PC-9 (cell line): ENCODE results near the gene FTHL17. TPM values are rescaled to one million over a fixed set of nuclear protein-coding genes. Genes with fewer than 3 reads are reported as not detected.

Experiments
- BruUV-seq: library from RNA; stranded (reverse); fragments of 400-500 nt; replicated peaks from 2 replicates; lab custom pipeline; 2021; lab: Mats Ljungman, UMichigan
- CTCF ChIA-PET: fragments of 300-600 bp; sonication (Branson Sonifier 250); formaldehyde crosslinking; loops from one replicate; lab custom pipeline; 2022; ENCODE audit warnings: antibody characterized with exemption; lab: Charles Lee
- POLR2A ChIA-PET: fragments of 300-600 bp; sonication (Branson Sonifier 250); formaldehyde crosslinking; loops from one replicate; lab custom pipeline; 2022; ENCODE audit warnings: antibody characterized with exemption; ENCODE audit not compliant: unreplicated experiment; lab: Charles Lee
- DNase-seq, 2 experiments: peaks; one replicate each; pipeline versions ENCODE4 v3.0.0 to v3.0.0-alpha.2; 2015 to 2022; ENCODE audit warnings: mixed read lengths in 1 of 2
- H2AFZ ChIP-seq: fragments of 200-600 bp; sonication (generic); 2 replicates; pipeline ENCODE4 v1.8.1; 2017; ENCODE audit warnings: antibody characterized with exemption
- H3F3A ChIP-seq: fragments of 200-600 bp; sonication (generic); 2 replicates; pipeline ENCODE4 v1.8.1; 2017; ENCODE audit warnings: antibody characterized with exemption, mild to moderate bottlenecking, low read depth; ENCODE audit not compliant: insufficient read depth
- H3K27ac ChIP-seq: fragments of 200-600 bp; sonication (generic); 2 replicates; pipeline ENCODE4 v1.6.1; 2016; ENCODE audit warnings: mixed run types
- H3K27me3 ChIP-seq: fragments of 200-600 bp; sonication (generic); 2 replicates; pipeline ENCODE4 v1.6.1; 2016; ENCODE audit warnings: low read depth, mixed run types; ENCODE audit not compliant: insufficient read depth
- H3K36me3 ChIP-seq: fragments of 200-600 bp; sonication (generic); 2 replicates; pipeline ENCODE4 v1.6.1; 2016; ENCODE audit warnings: low read depth, mixed run types
- H3K4me1 ChIP-seq: fragments of 200-600 bp; sonication (generic); replicated peaks from 2 replicates; pipeline ENCODE4 v1.6.1; 2016; ENCODE audit warnings: mixed run types; ENCODE audit not compliant: insufficient read depth
- H3K4me2 ChIP-seq: fragments of 200-600 bp; sonication (generic); 2 replicates; pipeline ENCODE4 v1.6.1; 2017; ENCODE audit warnings: mixed run types
- H3K4me3 ChIP-seq: fragments of 200-600 bp; sonication (generic); 2 replicates; pipeline ENCODE4 v1.6.1; 2016; ENCODE audit warnings: mixed run types
- H3K79me2 ChIP-seq: fragments of 200-600 bp; sonication (generic); 2 replicates; pipeline ENCODE4 v1.6.1; 2017; ENCODE audit warnings: low read depth, mixed run types
- H3K9me2 ChIP-seq: fragments of 200-600 bp; sonication (generic); 2 replicates; pipeline ENCODE4 v1.8.1; 2017; ENCODE audit warnings: mild to moderate bottlenecking; ENCODE audit not compliant: insufficient read depth
- H3K9me3 ChIP-seq: fragments of 200-600 bp; sonication (generic); 2 replicates; pipeline ENCODE4 v1.8.1; 2016; ENCODE audit warnings: low read depth; ENCODE audit not compliant: insufficient read depth
- H4K20me1 ChIP-seq: fragments of 200-600 bp; sonication (generic); 2 replicates; pipeline ENCODE4 v1.8.1; 2017; ENCODE audit not compliant: insufficient read depth
- EZH2 ChIP-seq: fragments of 200-600 bp; sonication (generic); IDR thresholded peaks from 2 replicates; pipeline ENCODE4 v1.8.0; 2017; ENCODE audit warnings: antibody characterized with exemption, low read depth
- intact Hi-C: fragments of 100-400 bp; cut with micrococcal nuclease; formaldehyde crosslinking; loops from one replicate; pipeline ENCODE4 v1.10.0; 2022; ENCODE audit not compliant: unreplicated experiment
- total RNA-seq: library from RNA; stranded (reverse); gene quantifications from 2 replicates; pipeline ENCODE4 v1.2.3, GENCODE V29; 2021
- TF ChIP-seq, protein P1 (sequence below): fragments of 200-600 bp; sonication (generic); conservative IDR thresholded peaks from 2 replicates; pipeline ENCODE4 v1.6.1; 2017; ENCODE audit warnings: mixed run types, antibody characterized with exemption, mild to moderate bottlenecking, moderate library complexity

Gene FTHL17
- total RNA-seq, 1 experiment from 2014 or later = not detected

DNA sequence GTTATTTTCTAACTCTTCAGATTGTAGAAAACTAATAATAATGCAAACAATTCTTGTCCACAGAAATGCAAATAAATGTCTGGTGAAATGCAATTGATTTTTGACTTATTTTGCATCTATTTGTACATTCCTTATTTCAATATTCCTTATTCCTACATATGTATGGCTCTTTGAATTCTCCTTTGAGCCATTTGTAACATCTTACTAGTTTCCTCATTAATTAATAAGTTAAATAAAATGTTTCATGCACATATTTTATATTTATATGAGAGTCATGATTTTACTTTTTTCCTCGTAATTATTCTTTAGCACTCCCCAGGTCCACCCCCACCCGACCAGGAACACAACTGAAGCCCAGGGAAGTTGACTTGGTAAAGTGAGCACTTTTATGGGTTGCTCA is 2.7 kb upstream of the FTHL17 start:
- H3K79me2 ChIP-seq = no peaks in the 10 kb centered on the region
- no peaks in the 10 kb centered on the region for H3K27me3 ChIP-seq
- ChIA-PET CTCF (no interaction called here), POLR2A (no interaction called here)
- no peaks in the 10 kb centered on the region for H3K9me2 ChIP-seq
- no peak overlapping the region for H2AFZ ChIP-seq
- no peaks in the 10 kb centered on the region for H4K20me1 ChIP-seq
- DNase-seq = no peak
- BruUV-seq = no TSS peak
- H3K4me1 ChIP-seq = no peaks in the 10 kb centered on the region
- TF ChIP-seq, protein P1, sequence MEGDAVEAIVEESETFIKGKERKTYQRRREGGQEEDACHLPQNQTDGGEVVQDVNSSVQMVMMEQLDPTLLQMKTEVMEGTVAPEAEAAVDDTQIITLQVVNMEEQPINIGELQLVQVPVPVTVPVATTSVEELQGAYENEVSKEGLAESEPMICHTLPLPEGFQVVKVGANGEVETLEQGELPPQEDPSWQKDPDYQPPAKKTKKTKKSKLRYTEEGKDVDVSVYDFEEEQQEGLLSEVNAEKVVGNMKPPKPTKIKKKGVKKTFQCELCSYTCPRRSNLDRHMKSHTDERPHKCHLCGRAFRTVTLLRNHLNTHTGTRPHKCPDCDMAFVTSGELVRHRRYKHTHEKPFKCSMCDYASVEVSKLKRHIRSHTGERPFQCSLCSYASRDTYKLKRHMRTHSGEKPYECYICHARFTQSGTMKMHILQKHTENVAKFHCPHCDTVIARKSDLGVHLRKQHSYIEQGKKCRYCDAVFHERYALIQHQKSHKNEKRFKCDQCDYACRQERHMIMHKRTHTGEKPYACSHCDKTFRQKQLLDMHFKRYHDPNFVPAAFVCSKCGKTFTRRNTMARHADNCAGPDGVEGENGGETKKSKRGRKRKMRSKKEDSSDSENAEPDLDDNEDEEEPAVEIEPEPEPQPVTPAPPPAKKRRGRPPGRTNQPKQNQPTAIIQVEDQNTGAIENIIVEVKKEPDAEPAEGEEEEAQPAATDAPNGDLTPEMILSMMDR = no peak
- no peak for TF ChIP-seq EZH2
- H3F3A ChIP-seq = no peaks in the 10 kb centered on the region
- intact Hi-C loops = no loop called here
- H3K36me3 ChIP-seq = no peaks in the 10 kb centered on the region
- no peak overlapping the region for H3K27ac ChIP-seq
- H3K4me3 ChIP-seq = no peak overlapping the region
- H3K4me2 ChIP-seq = no peak overlapping the region
- H3K9me3 ChIP-seq = no peaks in the 10 kb centered on the region

DNA sequence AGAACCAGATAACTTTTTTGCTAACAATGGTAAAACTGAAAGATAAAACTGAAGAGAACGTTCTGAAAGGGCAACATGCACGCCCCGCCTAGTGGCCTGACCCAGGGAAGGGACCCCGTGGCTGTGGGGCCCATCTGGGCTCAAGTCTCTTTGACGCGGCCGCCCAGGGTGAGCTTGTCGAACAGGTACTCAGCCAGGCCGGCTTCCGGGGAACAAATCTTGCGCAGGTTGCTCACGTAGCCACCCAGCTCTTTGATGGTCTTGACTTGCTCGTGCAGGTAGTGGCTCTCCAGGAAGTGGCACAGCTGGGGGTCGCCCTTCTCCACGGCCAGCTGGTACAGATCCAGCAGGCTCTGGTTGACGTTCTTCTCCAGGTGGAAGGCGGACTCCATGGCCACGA is 579 bp downstream of the FTHL17 start:
- DNase-seq = no peak
- no peaks in the 10 kb centered on the region for H3K9me3 ChIP-seq
- H4K20me1 ChIP-seq = no peaks in the 10 kb centered on the region
- no peaks in the 10 kb centered on the region for H3K79me2 ChIP-seq
- H3K27ac ChIP-seq = no peak overlapping the region
- no peaks in the 10 kb centered on the region for H3K27me3 ChIP-seq
- POLR2A ChIA-PET = no interaction called here
- H3K4me1 ChIP-seq = no peaks in the 10 kb centered on the region
- no peaks in the 10 kb centered on the region for H3K9me2 ChIP-seq
- no peaks in the 10 kb centered on the region for H3K36me3 ChIP-seq
- BruUV-seq = no TSS peak
- intact Hi-C loops = no loop called here
- H2AFZ ChIP-seq = no peak overlapping the region
- H3K4me2 ChIP-seq = no peak overlapping the region
- H3F3A ChIP-seq = no peaks in the 10 kb centered on the region
- CTCF ChIA-PET = no interaction called here
- TF ChIP-seq EZH2 = no peak
- TF ChIP-seq, protein P1 = no peak
- H3K4me3 ChIP-seq = no peak overlapping the region

DNA sequence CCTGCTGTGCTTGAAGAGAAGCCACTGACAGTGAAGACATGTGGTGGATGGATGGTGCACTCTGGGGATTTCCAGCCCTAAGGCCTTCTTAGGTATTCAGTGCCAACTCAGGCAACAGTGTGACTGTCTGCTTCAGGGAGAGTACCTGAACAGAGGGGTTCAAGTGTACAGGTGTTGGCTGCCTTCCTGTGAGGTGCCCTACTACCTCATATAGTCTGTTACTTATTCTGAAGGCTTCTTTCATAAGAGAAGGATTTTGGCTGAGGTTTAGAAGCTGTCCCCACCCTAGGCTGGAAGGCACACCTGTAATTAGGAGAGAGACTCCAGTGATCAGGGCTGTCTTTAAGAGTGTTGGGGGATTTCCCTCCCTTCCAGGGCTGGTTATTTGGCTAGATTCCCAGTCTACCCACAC is 1.8 kb downstream of the FTHL17 start:
- BruUV-seq = no TSS peak
- no peaks in the 10 kb centered on the region for H3K79me2 ChIP-seq
- no peaks in the 10 kb centered on the region for H3F3A ChIP-seq
- no peak for DNase-seq
- no peak overlapping the region for H3K27ac ChIP-seq
- no peaks in the 10 kb centered on the region for H3K9me3 ChIP-seq
- no peak for TF ChIP-seq EZH2
- TF ChIP-seq, protein P1 = no peak
- H3K4me1 ChIP-seq = no peaks in the 10 kb centered on the region
- ChIA-PET CTCF (no interaction called here), POLR2A (no interaction called here)
- H3K4me3 ChIP-seq = no peak overlapping the region
- no peaks in the 10 kb centered on the region for H3K36me3 ChIP-seq
- no peaks in the 10 kb centered on the region for H4K20me1 ChIP-seq
- H3K4me2 ChIP-seq = no peak overlapping the region
- no peaks in the 10 kb centered on the region for H3K9me2 ChIP-seq
- H3K27me3 ChIP-seq = no peaks in the 10 kb centered on the region
- H2AFZ ChIP-seq = no peak overlapping the region
- intact Hi-C loops = no loop called here
